Neutrophil (primary cell): ENCODE data around the gene COL18A1.

Experiments
- H3K27ac ChIP-seq: fragments of 200-600 bp; sonication (generic); 2 replicates; pipeline ENCODE4 v1.5.1; 2016; ENCODE audit warnings: mild to moderate bottlenecking, moderate library complexity
- H3K27me3 ChIP-seq: fragments of 200-600 bp; sonication (generic); 2 replicates; pipeline ENCODE4 v1.6.0; 2016; ENCODE audit warnings: mild to moderate bottlenecking
- H3K36me3 ChIP-seq: fragments of 200-600 bp; sonication (generic); 2 replicates; pipeline ENCODE4 v1.5.1; 2017
- H3K4me1 ChIP-seq, 2 experiments: fragments of 200-600 bp in 1 of 2; sonication (generic) in 1 of 2; 1 replicate in 1 of 2; 2 replicates in 1 of 2; pipeline versions ENCODE4 v1.5.1 to v1.6.1; 2013 to 2016; ENCODE audit warnings: low read depth in 1 of 2, low read length in 1 of 2, mild to moderate bottlenecking in 1 of 2, moderate library complexity in 1 of 2; ENCODE audit not compliant: control insufficient read depth in 1 of 2, insufficient read depth in 1 of 2
- H3K4me3 ChIP-seq, 2 experiments: fragments of 200-600 bp in 1 of 2; sonication (generic) in 1 of 2; 1 replicate in 1 of 2; 2 replicates in 1 of 2; pipeline ENCODE4 v1.5.1; 2013 to 2016; ENCODE audit warnings: low read depth in 1 of 2, low read length in 1 of 2, mild to moderate bottlenecking in 1 of 2, moderate library complexity in 1 of 2
- H3K9me3 ChIP-seq: fragments of 200-600 bp; sonication (generic); 2 replicates; pipeline ENCODE4 v1.5.1; 2016
- CTCF ChIP-seq: fragments of 200-600 bp; sonication (generic); IDR thresholded peaks from 2 replicates; pipeline ENCODE4 v1.5.1; 2016; ENCODE audit warnings: antibody characterized with exemption

The COL18A1 gene

GRCh38 chr21:45444385-45444784 lies 39.4 kb downstream of the COL18A1 start:
- TF ChIP-seq CTCF, result no peak
- Histone ChIP-seq H3K36me3 (no peaks in the 10 kb centered on the region), H3K9me3 (no peaks in the 10 kb centered on the region)

GRCh38 chr21:45445369-45445768 lies 40.4 kb downstream of the COL18A1 start:
- H3K4me3 ChIP-seq, result no peak overlapping the region
- no peak for TF ChIP-seq CTCF
- H3K27me3 ChIP-seq, result peaks cover 12% of the 10 kb centered on the region
- no peaks in the 10 kb centered on the region for H3K36me3 ChIP-seq
- no peaks in the 10 kb centered on the region for H3K4me1 ChIP-seq
- no peaks in the 10 kb centered on the region for H3K9me3 ChIP-seq
- no peak overlapping the region for H3K27ac ChIP-seq

More at GRCh38 chr21:45444385-45444784, 39.4 kb downstream of the COL18A1 start:
- Histone ChIP-seq H3K27me3 (peaks cover 12% of the 10 kb centered on the region), H3K4me1 (peaks cover 2 to 4% of the 10 kb centered on the region in 2 experiments), H3K4me3 (no peak overlapping the region), H3K27ac (no peak overlapping the region)

GRCh38 chr21:45447821-45448220 lies 42.9 kb downstream of the COL18A1 start:
- Histone ChIP-seq H3K4me3 (no peak overlapping the region), H3K27me3 (peaks cover 12% of the 10 kb centered on the region)
- no peak for TF ChIP-seq CTCF

GRCh38 chr21:45448283-45448809 lies 43.4 kb downstream of the COL18A1 start:
- H3K4me3 ChIP-seq, result no peak overlapping the region
- no peaks in the 10 kb centered on the region for H3K4me1 ChIP-seq
- H3K27ac ChIP-seq, result no peak overlapping the region
- no peaks in the 10 kb centered on the region for H3K36me3 ChIP-seq
- peaks cover 12% of the 10 kb centered on the region for H3K27me3 ChIP-seq
- no peaks in the 10 kb centered on the region for H3K9me3 ChIP-seq
- no peak for TF ChIP-seq CTCF

More at GRCh38 chr21:45447821-45448220, 42.9 kb downstream of the COL18A1 start:
- no peaks in the 10 kb centered on the region for H3K36me3 ChIP-seq
- no peaks in the 10 kb centered on the region for H3K4me1 ChIP-seq
- no peak overlapping the region for H3K27ac ChIP-seq
- no peaks in the 10 kb centered on the region for H3K9me3 ChIP-seq

- TF ChIP-seq CTCF, result no peak
- Histone ChIP-seq H3K4me1 (no peaks in the 10 kb centered on the region), H3K36me3 (no peaks in the 10 kb centered on the region), H3K4me3 (no peak overlapping the region), H3K9me3 (no peaks in the 10 kb centered on the region), H3K27ac (no peak overlapping the region), H3K27me3 (peaks cover 12% of the 10 kb centered on the region)
These were observed 44.1 kb downstream of the COL18A1 start for GRCh38 chr21:45448810-45449657.
